ENCODE results near the gene CYP39A1.

Gene CYP39A1

GRCh38 chr6:46586906-46587305, 65.7 kb downstream of the CYP39A1 start:
- no peak for DNase-seq

- no peak for DNase-seq
Observed at GRCh38 chr6:46584586-46584985, 68.0 kb downstream of the CYP39A1 start.

GRCh38 chr6:46583721-46584120, 68.9 kb downstream of the CYP39A1 start:
- no peak for DNase-seq

GRCh38 chr6:46583081-46583480, 69.5 kb downstream of the CYP39A1 start:
- no peak for DNase-seq

GRCh38 chr6:46581459-46582177, 71.0 kb downstream of the CYP39A1 start:
- no peak for DNase-seq

- no peak for DNase-seq
Observed at GRCh38 chr6:46575530-46575929, 77.1 kb downstream of the CYP39A1 start.

GRCh38 chr6:46573140-46573539, 79.5 kb downstream of the CYP39A1 start:
- DNase-seq = no peak

- DNase-seq = no peak
Observed at GRCh38 chr6:46565531-46565930, 87.1 kb downstream of the CYP39A1 start.

- no peak for DNase-seq
Observed at GRCh38 chr6:46563924-46564323, 88.7 kb downstream of the CYP39A1 start.

GRCh38 chr6:46556053-46556452, 96.6 kb downstream of the CYP39A1 start:
- no peak for DNase-seq

GRCh38 chr6:46555129-46555528, 97.5 kb downstream of the CYP39A1 start:
- no peak for DNase-seq

GRCh38 chr6:46549155-46549554, 103.5 kb downstream of the CYP39A1 start:
- DNase-seq = no peak

GRCh38 chr6:46541556-46541955, 111.1 kb downstream of the CYP39A1 start:
- no peak for DNase-seq

- no peak for DNase-seq
Observed at GRCh38 chr6:46539866-46540265, 112.8 kb downstream of the CYP39A1 start.

GRCh38 chr6:46538800-46539480, 113.7 kb downstream of the CYP39A1 start:
- no peak for DNase-seq

GRCh38 chr6:46530896-46531295, 121.7 kb downstream of the CYP39A1 start:
- no peak for DNase-seq

- no peak for DNase-seq
Observed at GRCh38 chr6:46528961-46529750, 123.5 kb downstream of the CYP39A1 start.

- DNase-seq = no peak
Observed at GRCh38 chr6:46526607-46527006, 126.0 kb downstream of the CYP39A1 start.

GRCh38 chr6:46525583-46525982, 127.0 kb downstream of the CYP39A1 start:
- DNase-seq = no peak

- no peak for DNase-seq
Observed at GRCh38 chr6:46521464-46521971, 131.1 kb downstream of the CYP39A1 start.

GRCh38 chr6:46517202-46517601, 135.4 kb downstream of the CYP39A1 start:
- DNase-seq = no peak

- no peak for DNase-seq
Observed at GRCh38 chr6:46513533-46513932, 139.1 kb downstream of the CYP39A1 start.

- no peak for DNase-seq
Observed at GRCh38 chr6:46511320-46511719, 141.3 kb downstream of the CYP39A1 start.

GRCh38 chr6:46510651-46511050, 142.0 kb downstream of the CYP39A1 start:
- no peak for DNase-seq
